Bronchial smooth muscle cell (primary cell): Measurements from ENCODE around the gene LIN9. TPM values are rescaled to one million over a fixed set of nuclear protein-coding genes. Genes with fewer than 3 reads are reported as not detected.

Experiments
- total RNA-seq: library from RNA; depleted of rRNA; stranded (reverse); fragments of >200 nt; gene quantifications from 2 replicates; pipeline ENCODE4 v1.2.1, GENCODE V29; 2014

Gene LIN9, protein sequence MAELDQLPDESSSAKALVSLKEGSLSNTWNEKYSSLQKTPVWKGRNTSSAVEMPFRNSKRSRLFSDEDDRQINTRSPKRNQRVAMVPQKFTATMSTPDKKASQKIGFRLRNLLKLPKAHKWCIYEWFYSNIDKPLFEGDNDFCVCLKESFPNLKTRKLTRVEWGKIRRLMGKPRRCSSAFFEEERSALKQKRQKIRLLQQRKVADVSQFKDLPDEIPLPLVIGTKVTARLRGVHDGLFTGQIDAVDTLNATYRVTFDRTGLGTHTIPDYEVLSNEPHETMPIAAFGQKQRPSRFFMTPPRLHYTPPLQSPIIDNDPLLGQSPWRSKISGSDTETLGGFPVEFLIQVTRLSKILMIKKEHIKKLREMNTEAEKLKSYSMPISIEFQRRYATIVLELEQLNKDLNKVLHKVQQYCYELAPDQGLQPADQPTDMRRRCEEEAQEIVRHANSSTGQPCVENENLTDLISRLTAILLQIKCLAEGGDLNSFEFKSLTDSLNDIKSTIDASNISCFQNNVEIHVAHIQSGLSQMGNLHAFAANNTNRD
- 0.60 and 1.4 TPM in 2 replicates for total RNA-seq

GRCh38 chr1:226308723-226309397, at the start of gene LIN9:
Gene LIN9 (minus strand): TSS chr1:226309164. CDS start chr1:226309139, 25 bp downstream.

DNA sequence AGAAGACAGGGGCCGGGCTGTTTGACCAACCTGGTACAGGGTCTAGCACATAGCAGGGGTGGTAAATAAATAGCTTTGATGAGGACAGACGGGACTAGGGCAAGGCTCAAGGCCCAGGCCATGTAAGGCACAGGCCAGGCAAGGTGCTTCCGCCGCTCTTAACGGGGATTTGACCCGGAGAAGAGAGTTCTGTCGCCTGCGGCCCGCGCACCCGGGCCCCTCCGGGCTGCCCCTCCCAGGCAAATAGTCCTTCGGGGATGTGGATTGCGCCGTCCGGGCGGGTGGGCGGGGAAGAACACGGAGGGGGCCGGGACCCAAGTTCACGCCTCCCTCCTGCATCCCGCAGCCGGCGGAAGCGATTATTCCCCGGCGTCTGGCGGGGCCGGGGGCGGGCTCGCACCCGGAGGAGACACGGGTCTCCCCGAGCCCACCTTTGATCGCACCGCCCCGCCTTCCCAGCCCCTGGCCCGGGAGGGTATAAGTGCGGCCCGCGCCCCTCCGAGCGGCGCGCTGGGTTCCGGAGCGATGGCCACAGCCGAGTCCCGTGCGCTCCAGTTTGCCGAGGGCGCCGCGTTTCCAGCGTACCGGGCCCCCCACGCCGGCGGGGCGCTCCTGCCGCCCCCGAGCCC, 85.7 kb downstream of the LIN9 start, which contains the start of gene MIXL1:
TSS of gene MIXL1 (plus strand) at position 508 of the 629 bp plus-strand sequence. CDS start at position 526, 18 bp downstream.

GRCh38 chr1:226186124-226187018, 122.6 kb downstream of the LIN9 start, which contains the start of gene ACBD3:
Gene ACBD3 (minus strand): TSS chr1:226186741. CDS start chr1:226186675, 66 bp downstream.

Other genes starting within 250 kb of the LIN9 start
- gene H3-3A, start 246.4 kb downstream of the LIN9 start, total RNA-seq: 67.8 and 104 TPM in 2 replicates
- 51.6 and 66.8 TPM in 2 replicates for gene ACBD3, start 122.4 kb downstream of the LIN9 start, total RNA-seq
- not detected in 2 replicates for gene MIXL1, start 85.5 kb downstream of the LIN9 start, total RNA-seq
- gene PARP1, start 98.9 kb upstream of the LIN9 start, total RNA-seq: 70.6 and 81.6 TPM in 2 replicates
- gene STUM, start 239.6 kb upstream of the LIN9 start, total RNA-seq: not detected in 2 replicates